Thyroid gland (tissue), 4 donors: ENCODE results near the gene DAB1.

Source experiments
- POLR2A ChIP-seq, 2 donors: fragments of 450-650 bp; IDR thresholded peaks; one replicate each; pipeline ENCODE4 v1.6.1; 2017; ENCODE audit warnings: antibody characterized with exemption in 2 of 2, mild to moderate bottlenecking in 2 of 2, moderate library complexity in 1 of 2
- TF ChIP-seq, protein P1 (sequence below), 6 experiments: fragments of 200-600 bp in 3 of 6; fragments of 450-650 bp in 3 of 6; sonication (generic) in 3 of 6; IDR thresholded peaks; one replicate each; pipeline ENCODE4 v1.5.1; 2016 to 2019; ENCODE audit warnings: antibody characterized with exemption in 6 of 6, mild to moderate bottlenecking in 2 of 6, inconsistent platforms in 1 of 6, moderate library complexity in 1 of 6

DNA sequence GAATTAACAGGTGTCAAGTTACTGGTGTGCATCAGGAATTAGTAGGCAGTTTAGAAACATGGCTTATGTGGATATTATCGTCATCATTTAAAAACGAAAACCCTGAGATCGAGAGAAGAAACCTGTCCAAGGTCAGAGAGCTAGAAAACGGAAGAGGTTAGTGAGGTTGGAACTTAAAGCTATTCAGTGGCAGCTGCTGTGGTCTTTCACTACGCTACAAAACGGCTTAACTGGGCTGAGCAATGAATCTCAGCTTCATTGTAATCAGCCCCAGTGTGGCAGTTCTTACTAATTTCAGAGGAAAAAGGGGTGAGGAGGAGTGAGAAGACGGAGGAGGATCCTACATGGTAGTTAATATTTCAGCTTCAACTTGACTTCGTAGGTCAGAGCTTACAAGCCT lies 77.9 kb downstream of the DAB1 start:
- no peak for TF ChIP-seq POLR2A (IDR thresholded peaks at IDR 0.05)
- TF ChIP-seq, protein P1, sequence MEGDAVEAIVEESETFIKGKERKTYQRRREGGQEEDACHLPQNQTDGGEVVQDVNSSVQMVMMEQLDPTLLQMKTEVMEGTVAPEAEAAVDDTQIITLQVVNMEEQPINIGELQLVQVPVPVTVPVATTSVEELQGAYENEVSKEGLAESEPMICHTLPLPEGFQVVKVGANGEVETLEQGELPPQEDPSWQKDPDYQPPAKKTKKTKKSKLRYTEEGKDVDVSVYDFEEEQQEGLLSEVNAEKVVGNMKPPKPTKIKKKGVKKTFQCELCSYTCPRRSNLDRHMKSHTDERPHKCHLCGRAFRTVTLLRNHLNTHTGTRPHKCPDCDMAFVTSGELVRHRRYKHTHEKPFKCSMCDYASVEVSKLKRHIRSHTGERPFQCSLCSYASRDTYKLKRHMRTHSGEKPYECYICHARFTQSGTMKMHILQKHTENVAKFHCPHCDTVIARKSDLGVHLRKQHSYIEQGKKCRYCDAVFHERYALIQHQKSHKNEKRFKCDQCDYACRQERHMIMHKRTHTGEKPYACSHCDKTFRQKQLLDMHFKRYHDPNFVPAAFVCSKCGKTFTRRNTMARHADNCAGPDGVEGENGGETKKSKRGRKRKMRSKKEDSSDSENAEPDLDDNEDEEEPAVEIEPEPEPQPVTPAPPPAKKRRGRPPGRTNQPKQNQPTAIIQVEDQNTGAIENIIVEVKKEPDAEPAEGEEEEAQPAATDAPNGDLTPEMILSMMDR (IDR thresholded peaks at IDR 0.05) = no peak
